GM23248 (cell line): ENCODE data around the gene ABHD12B.

Experiments
- EZH2 ChIP-seq: fragments of 200-600 bp; sonication (generic); IDR thresholded peaks from 2 replicates; pipeline ENCODE4 v1.6.1; 2018; ENCODE audit warnings: antibody characterized with exemption, mild to moderate bottlenecking; ENCODE audit not compliant: insufficient read depth, poor library complexity, severe bottlenecking
- EZH2phosphoT487 ChIP-seq: fragments of 200-600 bp; sonication (generic); IDR thresholded peaks from 2 replicates; pipeline ENCODE4 v1.6.1; 2018; ENCODE audit warnings: antibody characterized with exemption, moderate library complexity, mild to moderate bottlenecking, low read depth; ENCODE audit not compliant: insufficient read depth

GRCh38 chr14:50883827-50884197 lies 12.0 kb downstream of the ABHD12B start:
- no peak for TF ChIP-seq EZH2
- no peak for TF ChIP-seq EZH2phosphoT487
